Omental fat pad (tissue), 4 donors: ENCODE results near the gene CHPT1. TPM values are rescaled to one million over a fixed set of nuclear protein-coding genes. Genes with fewer than 3 reads are reported as not detected.
A peak's percentile ranks its signal among the peaks of the same experiment; 100 is the strongest.

ENCODE experiments used
- ATAC-seq: fragments of 150-250 bp; one replicate; pipeline ENCODE4 v1.9.1; 2016; ENCODE audit warnings: mild to moderate bottlenecking, moderate library complexity; ENCODE audit not compliant: low FRiP score
- DNase-seq: peaks from one replicate; pipeline ENCODE4 v3.0.0-alpha.2; 2019; ENCODE audit warnings: low spot score
- total RNA-seq, 4 donors: library from RNA; depleted of rRNA; stranded (reverse); fragments of >200 nt; gene quantifications; one replicate each; pipeline ENCODE4 v1.1.0, GENCODE V29; 2016
- TF ChIP-seq, protein P1 (sequence below), 3 donors: fragments of 450-650 bp; IDR thresholded peaks; one replicate each; pipeline ENCODE4 v1.5.1; 2016 to 2017; ENCODE audit warnings: antibody characterized with exemption in 3 of 3, mild to moderate bottlenecking in 3 of 3, moderate library complexity in 2 of 3

The CHPT1 gene
- total RNA-seq, 4 donors from 2014 or later = 43.8 to 107 (median 60.2) TPM

DNA sequence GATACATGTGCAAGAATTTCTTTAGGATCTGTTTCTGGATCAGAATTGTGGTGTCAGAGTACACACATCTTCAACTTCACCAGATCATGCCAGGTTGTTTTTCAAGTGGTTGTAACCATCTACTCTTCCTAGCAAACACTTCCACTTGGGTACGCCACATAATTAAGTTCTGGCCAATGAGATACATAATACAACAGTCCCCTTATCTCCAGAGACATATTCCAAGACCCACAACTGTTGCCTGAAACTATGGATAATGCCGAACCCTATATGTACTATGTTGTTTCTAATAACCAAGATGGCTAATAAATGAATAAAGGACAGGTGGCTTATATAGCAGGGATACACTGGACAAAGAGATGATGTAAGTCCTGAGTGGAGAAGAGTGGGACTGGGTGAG is 2.5 kb upstream of the CHPT1 start:
- DNase-seq = no peak
- no peak for ATAC-seq
- TF ChIP-seq, protein P1, sequence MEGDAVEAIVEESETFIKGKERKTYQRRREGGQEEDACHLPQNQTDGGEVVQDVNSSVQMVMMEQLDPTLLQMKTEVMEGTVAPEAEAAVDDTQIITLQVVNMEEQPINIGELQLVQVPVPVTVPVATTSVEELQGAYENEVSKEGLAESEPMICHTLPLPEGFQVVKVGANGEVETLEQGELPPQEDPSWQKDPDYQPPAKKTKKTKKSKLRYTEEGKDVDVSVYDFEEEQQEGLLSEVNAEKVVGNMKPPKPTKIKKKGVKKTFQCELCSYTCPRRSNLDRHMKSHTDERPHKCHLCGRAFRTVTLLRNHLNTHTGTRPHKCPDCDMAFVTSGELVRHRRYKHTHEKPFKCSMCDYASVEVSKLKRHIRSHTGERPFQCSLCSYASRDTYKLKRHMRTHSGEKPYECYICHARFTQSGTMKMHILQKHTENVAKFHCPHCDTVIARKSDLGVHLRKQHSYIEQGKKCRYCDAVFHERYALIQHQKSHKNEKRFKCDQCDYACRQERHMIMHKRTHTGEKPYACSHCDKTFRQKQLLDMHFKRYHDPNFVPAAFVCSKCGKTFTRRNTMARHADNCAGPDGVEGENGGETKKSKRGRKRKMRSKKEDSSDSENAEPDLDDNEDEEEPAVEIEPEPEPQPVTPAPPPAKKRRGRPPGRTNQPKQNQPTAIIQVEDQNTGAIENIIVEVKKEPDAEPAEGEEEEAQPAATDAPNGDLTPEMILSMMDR (IDR thresholded peaks at IDR 0.05) = no peak

DNA sequence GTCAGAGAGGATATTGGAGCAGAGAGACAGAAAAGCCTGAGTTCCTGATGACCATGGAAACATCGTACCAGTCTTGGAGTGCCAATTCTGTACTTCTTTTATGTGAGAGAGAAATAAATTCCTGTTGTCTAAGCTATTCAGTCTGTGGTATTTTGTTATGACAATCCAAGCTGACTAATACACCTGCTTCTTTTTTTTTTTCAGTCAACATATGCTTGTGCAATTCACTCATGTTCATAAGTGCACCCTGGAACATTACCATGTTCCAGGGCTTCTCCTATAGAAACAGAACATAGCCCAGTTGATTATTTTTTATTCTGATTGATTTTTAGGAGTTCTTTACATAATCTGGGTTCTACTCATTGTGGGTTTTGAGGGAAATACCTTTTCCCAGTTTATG is 1.7 kb upstream of the CHPT1 start:
- TF ChIP-seq, protein P1 (IDR thresholded peaks at IDR 0.05) = no peak
- no peak for ATAC-seq
- no peak for DNase-seq

DNA sequence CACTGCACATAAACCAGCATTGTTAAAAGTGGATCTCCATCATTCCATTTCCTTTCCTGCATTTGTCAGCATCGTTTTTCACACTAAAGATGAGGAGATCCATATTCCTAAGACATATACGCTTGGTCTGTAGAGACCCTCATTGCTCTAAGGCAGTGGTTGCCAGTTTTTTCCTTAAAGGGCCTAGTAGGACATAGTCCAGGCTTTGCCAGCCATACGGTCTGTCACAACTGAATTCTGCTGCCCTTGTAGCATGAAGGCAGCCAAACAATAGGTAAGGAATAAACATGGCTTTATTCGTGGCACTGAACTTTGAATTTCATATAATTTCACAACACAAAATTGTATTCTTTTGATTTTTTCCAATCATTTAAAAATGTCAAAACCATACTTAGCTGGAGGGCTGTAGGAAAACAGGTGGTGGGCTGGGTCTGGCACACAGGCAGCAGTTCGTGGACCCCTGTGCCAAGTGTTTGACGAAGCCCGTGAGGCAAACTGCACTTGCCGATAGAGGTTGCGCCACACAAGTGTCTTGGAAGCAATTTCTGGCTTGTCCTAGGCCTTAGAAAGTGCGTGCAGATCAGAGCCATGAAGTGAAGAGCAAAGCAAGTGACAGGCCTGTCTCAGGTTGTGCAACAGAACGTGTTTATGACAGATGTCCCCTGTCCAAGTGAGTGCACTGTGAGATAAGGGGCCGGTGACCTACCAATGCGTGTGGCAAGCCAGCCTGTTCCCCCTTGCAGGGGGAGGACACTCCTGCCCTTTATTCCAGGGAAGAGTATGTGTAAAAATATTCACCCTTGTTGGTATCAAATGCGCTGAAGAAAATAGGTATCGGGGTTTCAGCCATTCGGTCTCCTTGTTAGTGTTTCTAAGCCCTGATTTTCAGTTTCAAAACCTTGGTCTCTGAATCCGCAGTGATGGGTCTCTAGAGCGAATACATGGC is 916 bp upstream of the CHPT1 start:
- TF ChIP-seq, protein P1 (IDR thresholded peaks at IDR 0.05) = no peak
- DNase-seq (no peak), ATAC-seq (no peak)

DNA sequence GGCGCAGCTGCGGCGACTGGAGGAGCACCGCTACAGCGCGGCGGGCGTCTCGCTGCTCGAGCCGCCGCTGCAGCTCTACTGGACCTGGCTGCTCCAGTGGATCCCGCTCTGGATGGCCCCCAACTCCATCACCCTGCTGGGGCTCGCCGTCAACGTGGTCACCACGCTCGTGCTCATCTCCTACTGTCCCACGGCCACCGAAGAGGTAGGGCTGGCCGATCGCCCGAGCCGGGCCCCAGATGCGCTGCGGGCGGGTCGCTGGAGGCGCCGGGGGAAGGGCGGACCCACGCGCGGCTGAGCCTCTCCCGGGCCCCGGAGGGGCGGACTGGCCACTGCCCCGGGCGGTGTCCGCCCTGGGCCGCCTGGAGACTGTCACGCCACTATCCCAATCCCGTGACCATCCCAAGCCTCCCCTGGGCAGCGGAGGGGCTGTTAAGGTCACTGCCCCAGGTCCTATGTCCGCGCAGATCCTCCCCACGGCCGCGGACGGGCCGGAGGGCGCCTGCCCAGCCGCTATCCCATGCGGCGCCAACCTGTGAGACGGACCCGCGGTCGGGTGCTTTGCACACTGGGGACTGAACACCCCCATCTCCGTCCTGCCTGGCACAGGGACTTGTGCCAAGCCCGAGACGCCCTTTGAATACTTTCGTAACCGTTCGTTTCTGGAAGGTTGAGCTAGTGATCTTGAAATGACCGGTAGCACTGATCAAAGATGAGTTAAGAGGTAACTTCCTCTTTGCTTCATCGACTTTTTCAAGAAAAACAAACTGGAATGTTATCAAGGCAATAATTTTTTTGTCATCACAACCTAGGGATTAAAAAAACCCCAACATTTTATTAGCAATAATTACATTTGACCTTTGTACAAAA is 725 bp downstream of the CHPT1 start:
- peak; percentile 71 for ATAC-seq
- TF ChIP-seq, protein P1 (IDR thresholded peaks at IDR 0.05) = no peak
- no peak for DNase-seq

DNA sequence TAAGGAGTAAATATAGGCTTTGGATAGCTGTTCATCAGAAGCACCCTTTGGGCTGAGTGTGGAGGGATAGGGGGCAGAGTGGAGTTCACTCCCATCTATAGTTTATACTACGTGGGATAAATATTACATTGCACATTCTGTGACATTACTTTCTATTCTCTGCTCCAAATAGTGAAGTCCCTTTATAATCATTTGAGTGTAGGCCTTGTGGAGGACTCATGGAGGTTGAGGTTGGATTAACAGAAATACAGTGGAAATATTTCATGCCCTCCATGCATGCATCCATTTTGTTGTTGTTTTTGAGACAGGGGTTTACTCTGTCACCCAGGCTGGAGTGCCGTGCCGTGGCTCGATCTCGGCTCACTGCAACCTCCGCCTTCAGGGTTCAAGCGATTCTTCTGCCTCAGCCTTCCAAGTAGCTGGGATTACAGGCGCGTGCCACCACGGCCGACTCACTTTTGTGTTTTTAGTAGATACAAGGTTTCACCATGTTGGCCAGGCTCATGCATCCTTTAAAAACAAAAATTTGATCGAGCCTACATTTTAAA is 1.4 kb downstream of the CHPT1 start:
- DNase-seq (no peak), ATAC-seq (no peak)
- TF ChIP-seq, protein P1 (IDR thresholded peaks at IDR 0.05) = no peak

DNA sequence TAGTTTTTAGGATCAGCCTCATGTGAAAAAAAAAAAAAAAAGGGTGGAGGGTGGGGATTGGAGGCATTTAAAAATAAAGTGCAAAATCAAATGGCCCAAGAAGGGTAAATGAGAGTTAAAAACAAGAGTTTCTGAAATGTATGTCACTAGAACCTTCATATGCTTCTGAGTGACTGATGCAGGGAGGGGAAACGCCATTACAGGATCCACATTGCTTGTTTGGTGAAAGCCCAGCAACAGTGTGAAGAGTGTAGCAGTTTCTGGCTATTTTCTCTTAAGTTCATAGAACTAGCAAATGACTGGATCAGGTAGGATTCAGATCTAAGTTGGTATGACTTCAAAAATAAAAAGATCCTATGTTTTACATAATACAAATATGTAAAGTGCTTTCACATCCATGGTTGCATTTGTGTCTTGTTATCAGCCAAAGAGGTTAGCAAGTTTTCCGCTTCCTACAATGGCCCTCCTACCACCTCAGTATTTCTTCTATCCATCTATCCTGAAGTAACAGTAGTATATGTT is 2.9 kb downstream of the CHPT1 start:
- no peak for DNase-seq
- no peak for ATAC-seq

More for the DNA sequence above, 2.9 kb downstream of the CHPT1 start:
- TF ChIP-seq, protein P1 (IDR thresholded peaks at IDR 0.05) = no peak
